ENCODE results near the gene GCDH. TPM values are rescaled to one million over a fixed set of nuclear protein-coding genes. Genes with fewer than 3 reads are reported as not detected.
A peak's percentile ranks its signal among the peaks of the same experiment; 100 is the strongest.

GCDH gene
- total RNA-seq, 1 donor from 2014 or later = 33.2 TPM

DNA sequence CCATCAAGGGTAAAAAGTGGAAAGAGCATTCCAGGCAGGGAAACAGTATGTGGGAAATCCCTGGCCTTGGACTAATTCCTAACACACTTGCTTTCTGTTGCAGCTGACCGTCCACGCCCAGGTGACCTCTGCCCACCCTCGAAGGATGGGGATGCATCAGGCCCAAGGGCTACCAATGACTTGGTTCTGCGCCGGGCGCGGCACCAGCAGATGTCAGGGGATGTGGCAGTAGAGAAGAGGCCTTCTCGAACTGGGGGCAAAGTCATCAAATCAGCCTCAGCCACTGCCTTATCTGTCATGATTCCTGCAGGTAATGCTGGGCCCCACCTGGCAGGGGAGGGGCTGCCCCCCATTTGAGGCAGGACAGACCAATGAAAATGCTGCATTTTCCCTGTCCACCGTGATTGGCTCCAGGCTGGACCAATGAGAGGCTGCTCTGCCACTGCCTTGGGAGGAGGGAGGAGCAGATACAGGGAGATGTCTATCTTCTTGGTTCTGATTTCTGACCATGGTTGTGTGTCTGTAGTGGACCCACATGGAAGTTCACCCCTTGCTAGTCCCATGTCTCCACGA, 22.3 kb upstream of the GCDH start:
- intact Hi-C loops (cut with DNase I) = no loop called here
- DNase-seq (ENCODE audit: low spot score) = no peak

DNA sequence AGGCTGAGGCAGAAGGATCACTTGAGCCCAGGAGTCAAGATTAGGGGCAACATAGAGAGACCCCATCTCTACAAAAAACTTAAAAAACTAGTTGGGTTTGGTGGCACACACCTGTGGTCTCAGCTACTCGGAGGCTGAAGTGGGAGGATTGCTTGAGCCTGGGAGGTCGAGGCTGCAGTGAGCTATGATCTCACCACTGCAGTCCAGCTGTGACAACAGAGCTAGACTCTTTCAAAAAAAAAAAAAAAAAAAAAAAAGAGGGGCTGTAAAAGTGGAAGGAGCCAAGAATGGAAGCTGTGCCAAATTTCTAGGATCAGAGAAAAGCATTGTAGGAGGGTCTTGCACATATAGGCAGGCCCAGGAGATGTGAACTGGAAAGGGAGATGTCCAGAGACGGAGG, 19.3 kb upstream of the GCDH start:
- DNase-seq (ENCODE audit: low spot score) = no peak
- intact Hi-C loops (cut with DNase I) = no loop called here

DNA sequence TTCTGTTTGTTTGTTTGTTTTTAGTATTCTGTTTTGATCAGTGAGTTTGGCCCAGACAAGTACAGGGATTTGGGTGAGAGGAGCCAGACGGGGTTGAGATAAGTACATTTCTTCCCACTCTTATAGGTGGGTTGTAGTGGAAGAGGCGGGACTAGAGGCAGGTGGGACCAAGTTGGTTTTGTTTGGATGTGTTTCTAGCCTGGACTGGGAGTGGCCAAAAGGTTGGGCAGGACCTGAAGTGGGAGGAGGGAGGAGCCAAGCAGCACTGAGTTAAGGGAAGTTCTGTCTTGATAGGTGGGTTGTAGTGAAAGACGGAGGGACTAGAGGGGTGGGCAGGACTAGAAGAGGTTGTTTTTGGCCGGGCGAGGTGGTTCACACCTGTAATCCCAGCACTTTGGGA, 18.7 kb upstream of the GCDH start:
- intact Hi-C loops (cut with DNase I) = no loop called here
- DNase-seq (ENCODE audit: low spot score) = no peak

DNA sequence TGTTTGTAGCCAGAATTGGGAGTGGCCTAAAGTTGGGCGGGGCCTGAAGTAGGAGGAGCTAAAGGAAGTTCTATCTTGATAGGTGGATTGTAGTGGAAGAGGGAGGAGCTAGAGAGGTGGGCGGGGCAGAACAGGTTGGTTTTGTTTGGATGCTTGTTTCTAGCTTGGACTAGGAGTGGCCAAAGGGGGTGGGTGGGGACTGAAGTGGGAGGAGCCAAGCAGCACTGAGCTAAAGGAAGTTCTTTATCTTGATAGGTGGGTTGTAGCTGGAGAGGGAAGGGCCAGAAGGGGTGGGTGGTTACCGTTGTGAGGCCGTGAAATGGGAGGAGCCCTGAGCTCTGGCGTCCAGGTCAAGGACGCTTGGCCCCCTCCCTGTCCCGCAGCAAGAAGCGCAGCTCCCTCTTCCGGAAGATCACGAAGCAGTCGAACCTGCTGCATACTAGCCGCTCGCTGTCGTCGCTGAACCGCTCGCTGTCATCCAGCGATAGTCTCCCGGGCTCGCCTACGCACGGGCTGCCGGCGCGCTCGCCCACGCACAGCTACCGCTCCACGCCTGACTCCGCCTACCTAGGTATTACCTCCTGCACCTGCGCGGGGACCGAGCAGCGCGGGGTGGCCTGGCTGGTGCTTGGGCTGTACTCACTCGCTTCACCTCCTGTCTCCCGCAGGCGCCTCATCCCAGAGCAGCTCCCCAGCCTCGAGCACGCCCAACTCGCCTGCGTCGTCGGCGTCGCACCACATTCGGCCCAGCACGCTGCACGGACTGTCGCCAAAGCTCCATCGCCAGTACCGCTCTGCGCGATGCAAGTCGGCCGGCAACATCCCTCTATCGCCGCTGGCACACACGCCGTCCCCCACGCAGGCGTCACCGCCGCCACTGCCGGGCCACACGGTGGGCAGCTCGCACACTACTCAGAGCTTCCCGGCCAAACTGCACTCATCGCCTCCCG, 17.7 kb upstream of the GCDH start:
- DNase-seq (ENCODE audit: low spot score) = no peak
- intact Hi-C loops (cut with DNase I) = no loop called here

DNA sequence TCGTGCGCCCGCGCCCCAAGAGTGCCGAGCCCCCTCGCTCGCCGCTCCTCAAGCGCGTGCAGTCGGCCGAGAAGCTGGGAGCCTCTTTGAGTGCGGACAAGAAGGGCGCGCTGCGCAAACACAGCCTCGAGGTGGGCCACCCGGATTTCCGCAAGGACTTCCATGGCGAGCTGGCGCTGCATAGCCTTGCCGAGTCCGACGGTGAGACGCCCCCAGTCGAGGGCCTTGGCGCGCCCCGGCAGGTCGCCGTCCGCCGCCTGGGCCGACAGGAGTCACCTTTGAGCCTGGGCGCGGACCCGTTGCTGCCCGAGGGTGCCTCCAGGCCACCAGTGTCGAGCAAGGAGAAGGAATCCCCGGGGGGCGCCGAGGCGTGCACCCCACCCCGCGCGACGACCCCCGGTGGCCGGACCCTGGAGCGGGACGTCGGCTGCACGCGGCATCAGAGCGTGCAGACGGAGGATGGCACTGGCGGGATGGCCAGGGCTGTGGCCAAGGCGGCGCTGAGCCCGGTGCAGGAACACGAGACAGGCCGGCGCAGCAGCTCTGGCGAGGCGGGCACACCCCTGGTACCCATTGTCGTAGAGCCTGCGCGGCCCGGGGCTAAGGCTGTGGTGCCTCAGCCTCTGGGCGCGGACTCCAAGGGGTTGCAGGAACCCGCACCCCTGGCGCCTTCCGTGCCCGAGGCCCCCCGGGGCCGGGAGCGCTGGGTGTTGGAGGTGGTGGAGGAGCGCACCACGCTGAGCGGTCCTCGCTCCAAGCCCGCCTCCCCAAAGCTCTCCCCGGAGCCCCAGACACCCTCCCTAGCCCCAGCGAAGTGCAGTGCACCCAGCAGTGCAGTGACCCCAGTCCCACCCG, 16.8 kb upstream of the GCDH start:
- DNase-seq (ENCODE audit: low spot score) = no peak
- intact Hi-C loops (cut with DNase I) = no loop called here

DNA sequence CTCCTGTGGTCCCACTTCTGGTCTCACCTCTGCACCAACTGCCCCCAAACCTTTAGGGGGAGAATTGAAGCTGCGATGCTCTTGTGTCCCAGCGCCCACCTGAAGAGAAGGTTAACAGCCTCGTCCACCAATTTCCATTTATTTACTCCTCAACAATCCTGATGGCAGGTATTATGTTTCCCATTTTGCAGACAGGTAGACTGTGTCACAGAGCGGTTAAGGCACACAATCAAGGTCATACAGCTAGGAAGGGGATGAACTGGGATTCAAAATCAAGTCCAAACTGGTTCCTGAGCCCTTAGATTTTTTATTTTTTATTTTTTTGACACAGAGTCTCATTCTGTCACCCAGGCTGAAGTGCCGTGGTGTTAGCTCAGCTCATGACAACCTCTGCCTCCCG, 15.9 kb upstream of the GCDH start:
- intact Hi-C loops (cut with DNase I) = no loop called here
- no peak for DNase-seq (ENCODE audit: low spot score)

DNA sequence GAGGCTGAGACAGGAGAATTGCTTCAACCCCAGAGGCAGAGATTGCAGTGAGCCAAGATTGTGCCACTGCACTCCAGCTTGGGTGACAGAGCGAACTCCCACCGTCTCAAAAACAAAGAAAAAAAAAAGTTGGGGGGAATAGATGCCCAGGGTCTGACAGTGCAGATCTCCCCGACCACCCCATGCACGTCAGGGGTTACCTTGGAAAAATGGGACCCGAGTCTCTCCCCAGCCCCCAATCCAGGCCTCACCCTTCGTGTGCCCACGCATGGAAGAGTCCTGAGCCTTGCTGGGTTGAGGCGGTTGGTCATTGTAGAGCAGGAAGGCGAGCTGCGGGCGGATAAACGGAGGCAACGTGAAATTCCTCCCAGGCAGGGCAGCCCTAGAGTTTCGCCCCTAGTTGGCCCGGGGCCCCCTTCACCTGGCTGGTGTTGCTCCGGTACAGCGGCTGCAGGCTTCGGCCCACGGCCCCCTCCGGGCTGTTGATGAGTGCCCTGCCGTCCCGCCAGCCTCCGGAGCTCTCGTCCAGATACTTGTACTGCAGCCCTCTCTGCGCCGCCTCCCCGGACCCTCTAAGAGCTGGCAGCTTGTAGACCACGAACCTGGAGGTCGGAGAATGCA, 10.3 kb upstream of the GCDH start:
- intact Hi-C loops (cut with DNase I) = no loop called here
- DNase-seq (ENCODE audit: low spot score) = no peak

DNA sequence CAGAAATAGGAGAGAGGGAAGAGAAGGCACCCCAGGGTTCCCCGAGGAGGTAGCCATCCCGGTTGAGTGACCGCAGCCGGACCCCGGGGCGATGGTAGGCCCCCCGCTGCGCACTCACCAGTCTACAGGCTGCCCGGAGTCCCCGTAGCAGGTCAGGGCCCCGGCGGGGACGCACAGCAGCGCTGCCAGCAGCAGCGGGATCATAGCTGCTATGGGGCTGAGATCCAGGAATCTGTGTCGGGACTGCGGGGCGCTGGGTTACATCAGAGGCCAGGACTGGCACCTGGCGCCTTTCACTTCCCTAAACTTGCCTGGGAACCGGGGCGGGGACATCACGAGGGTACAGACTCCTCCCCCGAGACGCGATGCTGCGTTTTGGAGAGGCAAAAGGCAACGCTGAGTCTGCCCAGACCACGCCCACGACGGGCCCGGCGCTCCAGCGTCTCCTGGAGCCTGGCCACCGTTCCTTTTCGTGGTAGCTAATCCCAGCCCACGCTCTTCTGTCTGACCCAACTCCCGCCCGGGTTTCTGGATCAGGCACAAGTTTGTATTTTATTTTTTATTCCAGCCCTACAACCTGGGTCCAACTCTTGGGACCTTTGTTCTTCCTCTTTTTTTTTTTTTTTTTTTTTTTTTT, 9.7 kb upstream of the GCDH start, which contains the start of gene DNASE2:
Gene DNASE2, minus strand, starts transcription at position 278 of the 637 bp plus-strand sequence. Its CDS starts 74 bp downstream, at position 204.
- intact Hi-C loops (cut with DNase I) = no loop called here
- DNase-seq (ENCODE audit: low spot score) = peak; percentile 98

DNA sequence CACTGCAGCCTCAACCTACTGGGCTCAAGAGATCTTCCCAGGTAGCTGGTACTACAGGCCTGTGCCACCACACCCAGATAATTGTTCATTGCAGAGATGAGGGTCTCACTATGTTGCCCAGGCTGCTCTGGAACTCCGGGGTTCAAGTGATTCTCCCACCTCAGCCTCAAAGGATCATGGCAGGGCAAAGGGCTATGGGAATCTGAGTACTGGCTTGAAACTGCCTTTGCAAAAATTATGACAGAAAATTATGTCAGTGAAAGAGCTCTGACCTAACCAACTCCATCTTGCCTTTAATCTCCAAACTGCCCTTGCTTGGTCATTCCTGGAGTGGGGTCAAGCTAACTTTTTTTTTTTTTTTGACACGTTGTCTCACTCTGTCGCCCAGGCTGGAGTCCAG, 8.4 kb upstream of the GCDH start:
- DNase-seq (ENCODE audit: low spot score) = no peak
- intact Hi-C loops (cut with DNase I) = no loop called here

DNA sequence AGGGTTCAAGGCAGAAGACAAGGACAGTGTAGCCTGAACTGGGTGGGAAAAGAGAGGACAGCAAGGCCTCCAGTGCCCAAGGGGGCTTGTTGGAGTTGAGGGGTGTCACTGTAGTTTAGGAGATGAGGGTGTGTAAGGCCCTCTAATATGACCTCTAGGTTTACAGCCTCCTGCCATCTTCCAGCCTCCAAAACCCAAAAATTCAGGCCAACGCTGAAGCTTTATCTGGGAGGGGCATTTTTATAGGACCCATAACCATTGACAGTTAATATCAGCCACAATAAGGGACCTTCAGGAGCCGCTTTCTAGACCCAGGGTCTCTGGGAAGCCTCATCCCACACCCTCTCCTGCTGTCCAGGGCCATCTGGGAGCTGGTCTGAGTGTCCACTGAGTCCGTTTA, 6.8 kb upstream of the GCDH start:
- intact Hi-C loops (cut with DNase I) = no loop called here
- no peak for DNase-seq (ENCODE audit: low spot score)

DNA sequence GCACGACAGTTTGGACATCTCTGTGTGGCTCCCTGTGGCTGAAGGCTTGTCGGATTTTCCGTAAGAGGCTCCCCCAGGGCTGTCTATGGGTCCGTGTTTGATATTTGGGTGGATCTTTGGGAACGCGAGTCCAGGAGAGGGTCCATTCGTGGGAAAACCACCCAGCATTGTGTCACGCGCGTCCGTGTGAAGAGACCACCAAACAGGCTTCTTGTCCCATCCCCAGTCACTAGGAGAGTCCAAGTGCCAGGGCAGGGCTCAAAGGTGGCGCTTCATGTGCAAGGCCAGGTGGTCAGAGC, 6.4 kb upstream of the GCDH start:
- intact Hi-C loops (cut with DNase I) = no loop called here
- no peak for DNase-seq (ENCODE audit: low spot score)

DNA sequence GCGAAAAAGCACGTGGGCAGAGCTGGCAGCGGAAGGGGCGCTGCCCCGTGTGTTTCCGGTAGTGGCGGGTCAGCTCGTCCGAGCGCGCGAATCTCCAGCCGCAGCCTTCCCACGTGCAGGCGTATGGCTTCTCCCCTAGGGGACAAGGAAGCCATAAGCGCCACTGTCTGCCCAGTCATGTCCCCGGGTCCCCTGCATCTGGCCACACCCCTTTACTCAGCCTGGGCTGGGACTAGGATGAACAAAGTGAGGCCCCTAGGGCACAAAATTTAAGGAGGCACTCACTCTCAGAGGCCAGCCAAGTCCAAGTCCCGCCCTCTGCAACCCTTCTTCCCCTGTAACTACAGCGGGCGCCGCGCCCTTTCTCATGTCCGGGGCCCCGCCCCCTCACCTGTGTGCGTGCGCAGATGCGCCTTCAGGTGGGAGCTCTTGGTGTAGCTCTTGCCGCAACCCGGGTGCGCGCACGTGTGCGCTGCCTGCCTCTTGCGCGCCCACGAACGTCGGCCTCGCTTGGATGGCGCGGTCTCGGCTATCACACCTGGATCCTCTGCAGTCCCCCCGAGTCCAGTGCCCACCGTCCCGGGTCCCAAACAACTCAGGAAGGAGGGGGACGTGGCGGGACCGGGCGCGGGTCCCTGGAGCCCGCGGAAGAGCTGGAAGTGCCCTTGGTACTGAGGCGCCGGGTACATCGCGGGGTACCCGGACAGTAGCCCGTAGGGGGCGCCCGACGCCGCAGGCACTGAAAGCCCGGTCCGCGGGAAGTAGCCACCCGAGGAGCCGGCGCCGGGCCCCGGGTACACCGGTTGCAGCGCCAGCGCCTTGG, 5.8 kb upstream of the GCDH start:
- intact Hi-C loops (cut with DNase I) = loop anchor here (5.0 kb wide), 1 partner anchor 72 kb away; the partner anchor contains the start of gene GADD45GIP1
- peak; percentile 91 for DNase-seq (ENCODE audit: low spot score)

DNA sequence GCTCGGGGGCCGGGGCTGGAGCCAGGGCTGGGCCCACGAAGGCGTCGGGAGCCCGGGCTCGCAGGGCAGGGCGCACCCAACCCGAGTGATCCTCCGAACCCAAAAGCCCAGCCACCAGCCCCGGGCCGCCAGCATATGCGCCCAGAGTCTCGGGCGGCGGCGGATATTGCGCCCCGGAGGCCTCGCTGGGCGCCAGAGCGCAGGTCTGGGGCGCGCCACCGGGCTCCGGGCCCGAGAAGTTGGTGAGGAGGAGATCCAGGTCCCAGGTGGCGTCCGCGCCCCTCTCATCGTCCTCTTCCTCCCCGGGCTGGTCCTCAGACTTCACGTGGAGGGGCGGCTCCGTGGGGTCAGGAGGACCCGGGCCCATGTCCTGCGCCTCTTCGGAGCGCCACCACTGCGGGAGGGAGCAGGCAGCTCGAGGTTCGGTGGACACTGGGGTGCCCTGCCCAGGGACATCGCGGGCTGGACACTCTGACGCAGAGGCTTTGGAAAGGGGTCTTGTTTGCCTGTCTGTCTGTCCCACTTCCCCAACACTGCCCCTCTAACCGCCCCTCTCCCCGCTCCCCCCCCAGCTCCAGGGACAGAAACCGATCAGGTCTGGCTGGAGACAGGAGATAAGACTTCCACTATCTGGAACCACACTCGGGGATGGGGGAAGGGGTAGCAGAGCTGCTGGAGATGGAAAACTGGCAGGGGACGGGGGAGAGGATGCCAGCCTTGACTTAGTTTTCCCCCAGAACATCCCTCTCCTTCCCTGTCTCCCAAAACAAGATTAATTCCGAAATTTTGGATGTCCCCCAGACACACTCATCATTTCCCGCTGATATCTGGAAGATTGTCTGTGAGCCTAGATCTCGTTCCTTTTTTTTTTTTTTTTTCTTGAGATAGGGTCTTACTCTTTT, 5.0 kb upstream of the GCDH start:
- no peak for DNase-seq (ENCODE audit: low spot score)
- intact Hi-C loops (cut with DNase I) = loop anchor here (5.0 kb wide), 1 partner anchor 71 kb away; the partner anchor contains the start of gene GADD45GIP1

DNA sequence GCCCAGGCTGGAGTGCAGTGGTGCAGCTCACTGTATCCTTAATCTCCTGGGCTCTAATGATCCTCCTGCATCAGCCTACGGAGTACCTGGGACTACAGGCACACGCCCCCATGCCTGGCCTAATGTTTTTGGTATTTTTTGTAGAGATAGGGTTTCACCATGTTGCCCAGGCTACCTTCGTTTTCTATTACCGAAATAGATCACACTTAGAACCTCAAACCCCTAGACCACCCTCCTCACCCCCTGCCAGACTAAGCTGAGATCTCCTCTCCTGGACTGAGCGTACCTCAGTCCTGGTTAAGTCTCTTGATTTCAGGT, 4.3 kb upstream of the GCDH start:
- intact Hi-C loops (cut with DNase I) = loop anchor here (5.0 kb wide), 1 partner anchor 71 kb away; the partner anchor contains the start of gene GADD45GIP1
- DNase-seq (ENCODE audit: low spot score) = no peak

DNA sequence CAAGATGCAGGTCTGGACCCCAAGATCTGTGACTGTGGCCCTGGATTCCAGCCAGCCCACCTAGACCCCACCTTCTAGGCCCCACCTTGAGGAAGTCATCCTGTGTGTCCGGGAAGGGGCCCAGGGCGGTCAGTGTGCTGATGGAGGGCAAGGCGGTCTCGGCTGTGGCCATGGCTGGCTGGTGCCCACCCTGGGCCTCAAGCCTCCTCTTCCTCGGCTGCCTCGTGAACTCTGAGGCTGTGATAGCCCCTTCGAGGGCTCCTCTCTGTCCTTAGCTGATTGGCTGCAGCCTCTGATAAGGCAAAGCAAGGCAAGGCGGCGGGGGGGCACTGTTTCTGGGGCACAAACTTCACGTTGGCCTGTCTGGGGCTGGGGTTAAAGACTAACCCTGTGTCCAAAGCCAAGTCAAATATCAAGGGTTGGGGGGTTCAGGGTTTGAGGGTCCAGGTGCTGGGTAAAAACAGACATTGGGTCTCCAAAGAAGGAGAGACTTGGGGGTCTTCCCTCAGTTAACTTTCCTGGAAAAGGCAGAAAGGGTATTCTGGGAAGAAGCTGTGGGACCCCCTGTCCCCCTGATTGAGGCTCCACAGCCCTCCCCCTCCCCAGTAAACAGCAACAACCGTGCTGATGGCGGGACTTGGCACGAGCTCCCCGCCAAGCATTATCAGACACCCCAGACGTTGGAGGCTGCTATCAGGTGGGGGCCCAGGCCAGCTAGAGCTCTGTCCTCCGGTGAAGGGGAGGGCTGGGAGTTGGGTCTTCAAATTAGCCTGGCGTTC, 3.8 kb upstream of the GCDH start, which contains the start of gene KLF1:
Gene KLF1, minus strand, starts transcription at position 233 of the 779 bp plus-strand sequence. Its CDS starts 61 bp downstream, at position 172.
- no peak for DNase-seq (ENCODE audit: low spot score)
- intact Hi-C loops (cut with DNase I) = loop anchor here (5.0 kb wide), 1 partner anchor 70 kb away; the partner anchor contains the start of gene GADD45GIP1

DNA sequence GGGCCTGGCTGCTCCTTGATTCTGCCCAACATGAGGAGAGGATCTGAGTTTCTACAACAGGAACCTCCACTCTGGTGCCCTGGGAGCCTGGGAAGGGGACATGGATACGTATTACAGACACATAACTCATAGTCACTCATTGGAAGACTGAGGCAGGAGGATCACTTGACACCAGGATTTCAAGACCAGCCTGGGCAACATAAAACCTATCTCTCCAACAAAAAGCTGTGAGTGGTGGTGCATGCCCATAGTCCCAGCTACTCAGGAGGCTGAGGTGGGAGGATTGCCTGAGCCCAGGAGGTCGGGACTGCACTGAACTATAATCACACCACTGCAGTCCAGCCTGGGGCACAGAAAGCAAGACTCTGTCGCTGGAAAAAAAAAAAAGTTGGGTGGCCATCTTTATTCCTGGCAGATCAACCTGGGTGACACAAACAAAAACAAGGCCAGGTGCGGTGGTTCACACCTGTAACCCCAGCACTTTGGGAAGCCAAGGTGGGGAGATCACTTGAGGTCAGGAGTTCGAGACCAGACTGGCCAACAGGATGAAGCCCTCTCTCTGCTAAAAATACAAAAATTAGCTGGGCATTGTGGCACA, 2.9 kb upstream of the GCDH start:
- intact Hi-C loops (cut with DNase I) = loop anchor here (5.0 kb wide), 1 partner anchor 69 kb away; the partner anchor contains the start of gene GADD45GIP1
- no peak for DNase-seq (ENCODE audit: low spot score)
